Epithelial cell of esophagus (primary cell): ENCODE data around the gene NETO2.
A peak's percentile ranks its signal among the peaks of the same experiment; 100 is the strongest.
"Not testable (repeated sequence)": the region's sequence is repeated elsewhere in the genome, so short reads cannot be mapped to it uniquely, and the experiment has no call there.

Source experiments
- DNase-seq: peaks from one replicate; pipeline ENCODE4 v3.0.0; 2010; ENCODE audit warnings: low read depth
- H3K4me3 ChIP-seq: 2 replicates; pipeline ENCODE4 v1.5.1; 2011; ENCODE audit warnings: mild to moderate bottlenecking, low read length, control low read depth
- TF ChIP-seq, protein P1 (sequence below): IDR thresholded peaks from 2 replicates; pipeline ENCODE4 v1.5.1; 2011; ENCODE audit warnings: low read depth, mild to moderate bottlenecking, low read length, control low read depth, inconsistent platforms; ENCODE audit not compliant: insufficient read depth; ENCODE audit errors: missing control alignments

NETO2 gene

DNA sequence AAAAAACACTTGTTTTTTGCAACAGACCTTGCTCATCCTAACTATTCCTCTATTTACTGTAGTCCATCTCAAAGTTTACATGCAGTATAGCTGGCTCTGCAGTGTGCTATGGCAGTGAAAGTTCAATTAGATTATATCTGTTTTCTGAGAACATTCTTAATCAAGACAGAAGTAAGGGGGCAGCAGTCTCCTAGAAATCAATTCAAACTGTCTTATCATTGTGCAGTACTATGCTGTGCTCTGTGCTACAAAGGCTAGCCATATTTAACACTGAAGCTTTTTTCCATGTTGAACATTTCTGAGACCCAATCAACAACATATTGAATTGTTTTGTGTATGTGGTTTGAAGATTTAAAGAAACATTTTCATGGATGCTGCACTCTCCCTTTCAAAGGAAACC lies 11.4 kb downstream of the NETO2 start:
- DNase-seq: no peak
- TF ChIP-seq, protein P1, sequence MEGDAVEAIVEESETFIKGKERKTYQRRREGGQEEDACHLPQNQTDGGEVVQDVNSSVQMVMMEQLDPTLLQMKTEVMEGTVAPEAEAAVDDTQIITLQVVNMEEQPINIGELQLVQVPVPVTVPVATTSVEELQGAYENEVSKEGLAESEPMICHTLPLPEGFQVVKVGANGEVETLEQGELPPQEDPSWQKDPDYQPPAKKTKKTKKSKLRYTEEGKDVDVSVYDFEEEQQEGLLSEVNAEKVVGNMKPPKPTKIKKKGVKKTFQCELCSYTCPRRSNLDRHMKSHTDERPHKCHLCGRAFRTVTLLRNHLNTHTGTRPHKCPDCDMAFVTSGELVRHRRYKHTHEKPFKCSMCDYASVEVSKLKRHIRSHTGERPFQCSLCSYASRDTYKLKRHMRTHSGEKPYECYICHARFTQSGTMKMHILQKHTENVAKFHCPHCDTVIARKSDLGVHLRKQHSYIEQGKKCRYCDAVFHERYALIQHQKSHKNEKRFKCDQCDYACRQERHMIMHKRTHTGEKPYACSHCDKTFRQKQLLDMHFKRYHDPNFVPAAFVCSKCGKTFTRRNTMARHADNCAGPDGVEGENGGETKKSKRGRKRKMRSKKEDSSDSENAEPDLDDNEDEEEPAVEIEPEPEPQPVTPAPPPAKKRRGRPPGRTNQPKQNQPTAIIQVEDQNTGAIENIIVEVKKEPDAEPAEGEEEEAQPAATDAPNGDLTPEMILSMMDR: no peak
- H3K4me3 ChIP-seq: no peak overlapping the region

DNA sequence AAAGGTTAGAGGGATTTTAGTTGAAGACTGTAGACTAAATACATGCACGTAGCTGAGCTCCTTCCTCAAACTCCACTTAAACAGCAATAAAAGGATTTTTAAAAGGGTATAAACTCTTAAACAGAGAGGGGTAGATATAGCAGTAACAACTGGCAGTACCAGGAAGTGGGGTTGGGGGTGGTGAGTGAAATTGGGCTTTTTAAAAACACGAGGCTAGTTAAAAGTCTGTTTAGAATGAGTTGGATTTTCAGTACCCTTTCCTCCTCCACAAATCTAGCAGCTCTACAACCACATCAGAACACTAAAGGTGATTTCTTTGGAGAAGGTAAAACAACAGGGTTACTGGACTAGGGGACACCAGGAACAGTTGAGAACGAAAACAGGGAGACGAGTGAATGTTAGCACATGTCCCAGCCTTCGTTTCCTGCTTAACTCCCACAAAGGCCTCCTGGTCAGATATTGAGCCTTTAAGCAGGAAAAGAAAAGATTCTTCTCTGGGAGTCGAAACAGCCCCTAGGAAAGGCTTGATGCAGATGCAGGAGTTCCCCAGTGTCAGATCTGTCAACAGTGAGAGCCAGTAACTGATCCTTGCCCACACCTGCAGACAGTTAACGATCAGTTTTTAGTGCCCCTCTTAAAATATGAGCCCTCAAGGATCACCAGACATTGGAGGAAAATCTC lies 13.8 kb downstream of the NETO2 start:
- DNase-seq: no peak
- H3K4me3 ChIP-seq: no peak overlapping the region
- TF ChIP-seq, protein P1: no peak

DNA sequence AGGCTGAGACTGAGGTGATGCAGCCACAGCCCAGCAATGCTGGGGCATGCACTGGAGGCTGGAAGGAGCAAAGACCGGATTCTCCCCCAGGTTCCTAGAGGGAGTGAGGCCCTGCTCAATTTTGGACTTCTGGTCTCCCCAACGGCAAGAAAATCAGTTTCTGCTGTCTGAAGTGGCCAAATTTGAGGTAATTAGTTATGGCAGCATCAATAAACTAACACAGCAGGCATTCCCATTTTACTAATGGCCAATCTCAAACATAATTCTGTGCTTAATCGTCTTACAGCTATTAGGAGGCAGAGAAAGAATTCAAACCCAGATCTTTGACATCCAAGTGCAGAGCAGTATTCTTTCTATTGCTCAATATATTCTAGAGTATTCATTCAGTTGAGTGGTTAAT lies 16.2 kb downstream of the NETO2 start:
- TF ChIP-seq, protein P1: no peak
- no peak overlapping the region for H3K4me3 ChIP-seq

DNA sequence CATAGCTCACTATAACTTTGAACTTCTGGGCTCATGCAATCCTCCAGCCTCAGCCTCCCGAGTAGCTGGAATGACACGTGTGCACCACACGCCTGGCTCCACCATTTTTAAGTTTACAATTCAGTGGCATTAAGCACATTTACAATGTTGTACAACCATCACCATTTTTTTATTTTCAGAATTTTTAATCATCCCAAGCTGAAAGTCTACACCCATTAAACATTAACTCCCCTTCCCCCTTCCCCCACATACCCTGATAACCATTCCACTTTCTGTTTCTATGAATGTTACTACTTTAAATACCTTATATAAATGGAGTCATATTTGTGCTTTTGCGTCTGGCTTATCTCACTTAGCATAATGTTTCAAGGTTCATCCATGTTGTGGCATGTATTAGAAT lies 18.0 kb downstream of the NETO2 start:
- TF ChIP-seq, protein P1: no peak
- H3K4me3 ChIP-seq: no peak overlapping the region
- no peak for DNase-seq

More for the DNA sequence above, 16.2 kb downstream of the NETO2 start:
- DNase-seq: no peak

DNA sequence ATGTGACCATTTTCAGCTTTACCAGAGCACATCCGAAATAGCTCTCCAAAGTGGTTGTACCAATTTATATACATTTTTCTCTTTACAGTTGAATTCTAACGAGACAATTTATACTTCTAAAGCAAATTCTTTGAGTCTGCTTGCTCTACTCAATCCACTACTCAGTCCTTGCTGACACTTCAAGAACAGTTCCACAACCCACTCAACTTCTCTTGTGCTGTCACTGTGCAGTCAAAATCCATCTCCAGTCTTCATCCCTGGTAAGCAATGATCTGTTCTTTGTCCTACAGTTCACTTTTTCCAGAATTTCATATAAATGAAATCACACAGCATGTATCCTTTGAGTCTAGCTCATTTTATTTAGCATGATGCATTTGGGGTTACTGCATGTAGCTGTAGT lies 30.6 kb downstream of the NETO2 start:
- TF ChIP-seq, protein P1: no peak
- no peak overlapping the region for H3K4me3 ChIP-seq
- DNase-seq: no peak

DNA sequence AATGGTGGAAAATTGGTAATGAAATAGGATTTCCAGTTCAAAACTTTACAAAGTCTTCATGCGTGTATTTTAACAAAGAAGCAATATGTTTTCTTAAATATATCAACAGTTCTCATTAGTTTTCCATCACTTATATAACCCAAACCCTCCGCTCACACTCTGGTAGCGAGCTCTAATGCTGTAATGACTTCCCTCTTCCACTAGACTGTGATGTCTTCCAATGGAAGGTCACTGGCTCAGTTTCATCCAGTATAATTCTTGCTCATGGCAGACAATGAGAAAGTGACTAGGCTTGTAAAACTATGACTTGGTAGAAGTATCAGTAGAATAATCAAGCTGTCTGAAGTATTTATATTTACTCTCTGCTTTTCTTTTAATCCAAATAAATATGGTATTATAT lies 32.8 kb downstream of the NETO2 start:
- TF ChIP-seq, protein P1: peak; percentile 32
- DNase-seq: peak; percentile 13
- no peak overlapping the region for H3K4me3 ChIP-seq

DNA sequence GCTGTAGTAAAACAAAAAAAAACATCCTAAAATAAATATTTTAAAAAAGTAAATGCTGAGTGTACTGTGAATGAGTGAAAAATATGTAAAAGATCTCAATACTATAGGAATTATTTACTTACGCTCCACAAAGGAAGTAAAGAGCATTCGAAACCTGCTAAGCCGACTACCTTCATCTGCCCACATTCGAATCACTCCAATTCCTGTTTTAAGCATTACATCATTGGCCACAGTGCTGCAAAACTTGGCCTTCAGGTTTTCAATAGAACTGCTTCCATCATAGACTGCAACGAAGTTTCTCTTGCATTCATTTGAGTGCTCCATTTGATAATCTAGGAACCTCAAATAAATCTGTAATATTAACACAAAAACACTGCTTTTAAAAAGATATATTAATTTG lies 34.4 kb downstream of the NETO2 start:
- TF ChIP-seq, protein P1: no peak
- DNase-seq: peak; percentile 11
- no peak overlapping the region for H3K4me3 ChIP-seq

DNA sequence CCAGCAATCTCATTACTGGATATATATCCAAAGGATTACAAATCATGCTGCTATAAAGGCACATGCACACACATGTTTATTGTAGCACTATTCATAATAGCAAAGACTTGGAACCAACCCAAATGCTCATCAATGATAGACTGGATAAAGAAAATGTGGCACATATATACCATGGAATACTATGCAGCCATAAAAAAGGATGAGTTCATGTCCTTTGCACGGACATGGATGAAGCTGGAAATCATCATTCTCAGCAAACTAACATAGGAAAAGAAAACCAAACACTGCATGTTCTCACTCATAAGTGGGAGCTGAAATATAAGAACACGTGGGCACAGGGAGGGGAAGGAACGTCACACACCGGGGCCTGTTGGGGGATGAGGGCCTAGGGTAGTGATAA lies 40.8 kb downstream of the NETO2 start:
- not testable (repeated sequence) for H3K4me3 ChIP-seq, DNase-seq

DNA sequence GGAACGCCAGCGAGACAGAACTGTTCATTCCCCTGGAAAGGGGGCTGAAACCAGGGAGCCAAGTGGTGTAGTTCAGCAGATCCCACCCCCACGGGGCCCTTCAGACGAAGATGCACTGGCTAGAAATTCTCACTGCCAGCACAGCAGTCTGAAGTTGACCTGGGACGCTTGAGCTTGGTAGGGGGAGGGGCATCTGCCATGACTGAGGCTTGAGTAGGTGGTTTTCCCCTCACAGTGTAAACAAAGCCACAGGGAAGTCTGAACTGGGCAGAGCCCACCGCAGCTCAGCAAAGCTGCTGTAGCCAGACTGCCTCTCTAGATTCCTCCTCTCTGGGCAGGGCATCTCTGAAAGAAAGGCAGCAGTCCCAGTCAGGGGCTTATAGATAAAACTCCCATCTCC lies 46.6 kb downstream of the NETO2 start:
- H3K4me3 ChIP-seq, DNase-seq: not testable (repeated sequence)
